ENCODE data around the gene SEMA4D. TPM values are rescaled to one million over a fixed set of nuclear protein-coding genes. Genes with fewer than 3 reads are reported as not detected.

The SEMA4D gene
- total and polyA plus RNA-seq, 2 of the 13 experiments (the other 11 are each of a cell fraction or from before 2014, with no cell fraction given), result 0.13 to 0.16 TPM

- TF ChIP-seq ZNF512 (CRISPR knock-in tag; IDR thresholded peaks at IDR 0.05) (no peak), JUND (CRISPR knock-in tag; IDR thresholded peaks at IDR 0.05) (no peak), ZNF678 (CRISPR knock-in tag; IDR thresholded peaks at IDR 0.05) (no peak), HMGXB3 (CRISPR knock-in tag; IDR thresholded peaks at IDR 0.05; ENCODE audit: borderline replicate concordance) (no peak), ZNF510 (CRISPR knock-in tag; IDR thresholded peaks at IDR 0.05; ENCODE audit: low read depth) (no peak), GATAD2A (CRISPR knock-in tag; IDR thresholded peaks at IDR 0.05) (peak; percentile 49), FOXC1 (CRISPR knock-in tag; IDR thresholded peaks at IDR 0.05; ENCODE audit: borderline replicate concordance) (no peak), ZFP62 (CRISPR knock-in tag; IDR thresholded peaks at IDR 0.05) (no peak), IRF9 (CRISPR knock-in tag; IDR thresholded peaks at IDR 0.05; ENCODE audit: borderline replicate concordance) (no peak), HMG20B (CRISPR knock-in tag; conservative IDR thresholded peaks at IDR 0.05) (no peak), SOX6 (IDR thresholded peaks at IDR 0.05) (no peak), SOX6 (CRISPR knock-in tag; IDR thresholded peaks at IDR 0.05) (0 out of 2 replicates have a peak, but pooled peaks have one; percentile 27), MLXIP (CRISPR knock-in tag; IDR thresholded peaks at IDR 0.05; ENCODE audit: borderline replicate concordance) (no peak), ZNF225 (CRISPR knock-in tag; IDR thresholded peaks at IDR 0.05) (no peak), ZNF75D (CRISPR knock-in tag; IDR thresholded peaks at IDR 0.05; ENCODE audit: borderline replicate concordance) (no peak), TRIM24 (CRISPR knock-in tag; IDR thresholded peaks at IDR 0.05) (no peak), EZH2 (conservative IDR thresholded peaks at IDR 0.05; ENCODE audit: low read depth, low read length) (no peak), ZNF670 (CRISPR knock-in tag; IDR thresholded peaks at IDR 0.05; ENCODE audit: borderline replicate concordance) (0 out of 2 replicates have a peak, but pooled peaks have one; percentile 22)
These were observed 143.9 kb downstream of the SEMA4D start (continued) for GRCh38 chr9:89353989-89354388.
